Urinary bladder (tissue), 4 donors: ENCODE data around the gene TMEM97. TPM values are rescaled to one million over a fixed set of nuclear protein-coding genes. Genes with fewer than 3 reads are reported as not detected.

Source experiments
- DNase-seq: peaks from one replicate; pipeline ENCODE4 v3.0.0-alpha.2; 2015; ENCODE audit errors: extremely low spot score
- H3K27ac ChIP-seq: one replicate; pipeline ENCODE4 v1.5.1; 2013; ENCODE audit warnings: low read depth, mild to moderate bottlenecking, moderate library complexity
- H3K36me3 ChIP-seq: one replicate; pipeline ENCODE4 v1.6.1; 2013; ENCODE audit warnings: mild to moderate bottlenecking, moderate library complexity; ENCODE audit not compliant: insufficient read depth
- H3K4me1 ChIP-seq: one replicate; pipeline ENCODE4 v1.6.1; 2013; ENCODE audit warnings: mild to moderate bottlenecking, moderate library complexity; ENCODE audit not compliant: insufficient read depth
- H3K4me3 ChIP-seq: one replicate; pipeline ENCODE4 v1.5.1; 2013; ENCODE audit warnings: low read depth, low read length
- WGBS: extraction: QIAGEN DNeasy Blood & Tissue Kit; methylation state at CpG from one replicate; pipeline ENCODE4 v1.1.7; 2013; 5-methylcytosine and 5-hydroxymethylcytosine counted together
- polyA plus RNA-seq: library from polyadenylated mRNA; stranded (reverse); fragments of 200-250 nt; gene quantifications from one replicate; pipeline ENCODE4 v1.2.3, GENCODE V29; 2013
- total RNA-seq: library from RNA; depleted of rRNA; stranded (reverse); fragments of >200 nt; gene quantifications from one replicate; pipeline ENCODE4 v1.2.3, GENCODE V29; 2014
- donor health status: healthy with polysubstance abuse.
- donor health status: healthy.

Gene TMEM97
- total and polyA plus RNA-seq, 2 donors, result 16.8 to 62.7 TPM

DNA sequence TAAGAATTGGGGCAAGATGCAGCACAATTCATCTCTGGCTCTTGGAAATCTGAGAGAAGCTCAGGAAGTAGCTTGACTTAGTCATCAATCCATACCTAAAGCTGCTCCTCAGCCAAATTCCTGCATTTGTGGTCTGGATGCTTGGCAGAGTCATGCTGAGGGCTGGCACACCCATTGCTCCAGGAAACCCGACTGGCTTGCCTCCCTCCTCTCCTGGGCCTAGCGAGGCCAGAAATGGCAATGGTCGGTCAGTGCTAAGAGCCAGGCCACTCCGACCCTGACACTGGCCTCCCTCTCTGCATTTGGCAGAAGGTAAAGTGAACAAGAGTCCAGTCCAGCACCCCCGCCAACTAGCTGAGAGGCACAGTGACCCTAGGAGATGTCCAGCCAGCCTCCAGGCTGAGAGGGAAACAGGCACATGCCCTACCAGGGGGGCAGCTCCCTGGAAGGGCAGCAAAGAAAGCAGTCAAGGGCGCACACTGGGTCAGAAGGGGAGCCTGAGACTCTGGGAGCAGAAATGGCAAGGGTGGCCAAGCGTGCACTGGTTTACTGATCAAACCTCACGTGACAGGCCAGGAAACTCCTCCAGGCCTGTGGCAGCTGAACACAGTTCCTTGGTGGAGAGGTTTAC is 28.4 kb downstream of the TMEM97 start:
- Histone ChIP-seq H3K4me1 (no peaks in the 10 kb centered on the region), H3K4me3 (no peak overlapping the region), H3K27ac (no peak overlapping the region), H3K36me3 (peaks cover 4% of the 10 kb centered on the region)
- no peak for DNase-seq
- WGBS, result 83% methylated on average over 8 of the region's 8 CpGs

DNA sequence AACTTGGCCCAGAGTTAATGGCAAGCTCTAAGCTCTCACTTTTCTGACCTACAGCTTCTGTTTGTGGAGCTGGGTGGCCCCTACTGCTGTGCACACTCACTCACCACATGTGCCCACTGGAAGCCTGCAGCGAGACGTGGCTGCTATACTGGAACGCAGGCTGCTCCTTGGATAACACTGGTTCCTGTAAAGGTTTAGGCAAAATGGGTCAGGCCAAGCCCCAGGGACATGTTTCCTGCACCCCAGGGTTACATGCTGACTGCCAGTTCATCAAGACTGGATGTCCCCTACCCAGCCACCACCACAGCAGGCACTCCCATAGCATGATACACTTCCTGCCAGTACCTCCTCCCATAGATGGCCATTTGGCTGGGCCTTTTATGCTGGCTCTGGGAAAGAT is 30.0 kb downstream of the TMEM97 start:
- Histone ChIP-seq H3K4me1 (no peaks in the 10 kb centered on the region), H3K36me3 (peaks cover 4% of the 10 kb centered on the region), H3K27ac (no peak overlapping the region), H3K4me3 (no peak overlapping the region)
- DNase-seq, result no peak
- WGBS, result 97% methylated on average over 3 of the region's 3 CpGs

DNA sequence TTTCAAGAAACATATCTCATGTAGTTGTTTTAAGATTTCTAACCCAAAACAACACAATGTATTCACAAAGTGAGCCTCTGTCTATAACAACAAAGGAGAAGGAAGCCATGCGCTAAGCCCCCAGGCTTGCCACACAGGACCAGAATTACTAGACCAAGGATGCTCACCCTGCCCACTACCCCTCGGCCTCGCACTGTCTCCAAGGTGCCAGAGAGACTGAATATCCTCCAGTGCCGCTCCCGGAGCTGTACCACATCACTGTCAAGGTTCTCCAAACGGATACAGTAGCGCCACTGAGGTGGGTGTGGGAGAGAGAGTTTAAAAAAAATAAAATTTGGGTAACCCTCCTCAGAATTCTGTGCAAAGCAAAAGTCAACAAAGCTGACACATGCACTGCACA is 31.3 kb downstream of the TMEM97 start:
- WGBS, result 93% methylated on average over 7 of the region's 7 CpGs
- DNase-seq, result no peak
- H3K4me1 ChIP-seq, result no peaks in the 10 kb centered on the region
- H3K27ac ChIP-seq, result no peak overlapping the region
- peaks cover 4% of the 10 kb centered on the region for H3K36me3 ChIP-seq
- H3K4me3 ChIP-seq, result no peak overlapping the region

DNA sequence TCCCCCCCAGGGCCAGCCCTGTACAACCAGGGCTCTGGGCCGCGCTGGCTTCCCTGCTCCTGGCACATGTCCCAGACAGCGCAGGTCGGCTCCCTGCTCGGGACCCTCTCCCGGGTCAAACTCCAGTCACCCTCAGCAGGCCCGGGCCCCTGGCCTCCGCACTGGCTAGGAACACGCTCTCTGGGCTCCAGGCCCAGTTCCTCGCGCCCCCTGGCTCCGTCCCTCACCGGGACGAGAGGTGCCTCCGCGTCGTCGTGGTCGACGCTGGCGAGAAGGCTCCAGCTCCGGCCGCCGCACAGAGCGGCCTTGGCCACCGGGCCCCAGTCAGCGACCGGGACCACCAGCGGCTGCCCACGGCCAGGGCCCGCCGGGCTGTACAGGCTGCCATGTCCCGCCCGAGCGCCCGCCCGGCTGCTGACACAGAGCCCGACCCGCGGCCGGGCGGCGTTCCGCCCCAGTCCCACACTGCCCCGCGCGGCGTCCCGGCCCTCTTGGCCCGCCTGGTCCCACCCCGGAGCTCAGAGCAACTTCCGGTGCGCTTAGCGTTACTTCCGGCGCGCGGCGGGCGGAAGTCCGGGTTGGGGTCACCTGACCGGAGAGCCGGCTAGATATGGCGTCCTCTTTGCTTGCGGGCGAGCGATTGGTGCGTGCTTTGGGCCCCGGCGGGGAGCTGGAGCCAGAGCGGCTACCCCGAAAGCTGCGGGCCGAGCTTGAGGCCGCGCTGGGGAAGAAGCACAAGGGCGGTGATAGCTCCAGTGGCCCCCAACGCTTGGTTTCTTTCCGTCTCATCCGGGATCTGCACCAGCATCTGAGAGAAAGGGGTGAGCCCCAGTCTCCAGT is 38.3 kb downstream of the TMEM97 start, which contains the start of gene POLDIP2:
TSS of gene POLDIP2 (minus strand) at position 467 of the 840 bp plus-strand sequence. CDS start at position 388, 79 bp downstream.
- DNase-seq, result peak; percentile 85
- Histone ChIP-seq H3K36me3 (no peaks in the 10 kb centered on the region), H3K4me3 (peak within 1 kb of the TSS; percentile 86), H3K4me1 (no peaks in the 10 kb centered on the region), H3K27ac (peak within 1 kb of the TSS; percentile 86)
- WGBS, result under 1% methylated on average over 80 of the region's 80 CpGs

DNA sequence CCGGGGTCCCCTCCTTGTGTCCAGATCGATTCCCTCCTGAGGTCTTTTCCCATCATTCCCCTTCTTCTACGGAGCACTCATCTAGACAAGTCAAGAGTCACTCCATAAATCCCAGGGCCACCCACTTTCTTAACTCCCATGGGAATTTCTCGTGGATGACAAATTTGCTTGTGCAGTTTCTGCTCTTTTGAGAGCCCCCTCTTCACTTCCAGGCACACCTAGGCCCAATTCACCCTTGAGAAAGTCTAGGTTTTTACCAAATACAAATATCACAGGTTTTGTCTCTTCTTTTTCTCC is 38.8 kb downstream of the TMEM97 start:
- no peaks in the 10 kb centered on the region for H3K36me3 ChIP-seq
- peak overlapping the region; percentile 83 for H3K27ac ChIP-seq
- DNase-seq, result no peak
- no peaks in the 10 kb centered on the region for H3K4me1 ChIP-seq
- 3% methylated on average over 4 of the region's 4 CpGs for WGBS
- H3K4me3 ChIP-seq, result peak overlapping the region; percentile 86

DNA sequence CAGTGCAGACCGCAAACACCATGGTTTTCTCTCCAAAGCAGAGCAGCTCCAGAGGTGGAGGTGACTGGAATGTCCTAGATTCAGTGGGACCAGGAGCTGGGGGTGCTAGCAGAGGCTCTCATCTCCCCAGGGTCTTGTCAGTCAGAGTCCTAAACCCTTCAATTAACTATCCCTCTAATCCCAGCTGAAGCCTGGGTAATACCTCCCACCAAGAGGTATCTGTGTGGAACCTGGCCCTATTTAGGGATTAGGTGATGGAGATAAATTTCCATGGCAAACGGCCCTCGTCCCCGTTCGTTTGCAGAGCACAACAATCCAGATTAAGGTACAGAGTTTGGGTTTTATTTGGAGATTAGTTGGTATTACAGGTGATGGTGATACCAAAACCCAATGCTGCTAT is 44.2 kb downstream of the TMEM97 start:
- H3K36me3 ChIP-seq, result no peaks in the 10 kb centered on the region
- H3K4me1 ChIP-seq, result no peaks in the 10 kb centered on the region
- WGBS, result 90% methylated on average over 5 of the region's 5 CpGs
- DNase-seq, result no peak
- H3K4me3 ChIP-seq, result no peak overlapping the region
- H3K27ac ChIP-seq, result no peak overlapping the region

DNA sequence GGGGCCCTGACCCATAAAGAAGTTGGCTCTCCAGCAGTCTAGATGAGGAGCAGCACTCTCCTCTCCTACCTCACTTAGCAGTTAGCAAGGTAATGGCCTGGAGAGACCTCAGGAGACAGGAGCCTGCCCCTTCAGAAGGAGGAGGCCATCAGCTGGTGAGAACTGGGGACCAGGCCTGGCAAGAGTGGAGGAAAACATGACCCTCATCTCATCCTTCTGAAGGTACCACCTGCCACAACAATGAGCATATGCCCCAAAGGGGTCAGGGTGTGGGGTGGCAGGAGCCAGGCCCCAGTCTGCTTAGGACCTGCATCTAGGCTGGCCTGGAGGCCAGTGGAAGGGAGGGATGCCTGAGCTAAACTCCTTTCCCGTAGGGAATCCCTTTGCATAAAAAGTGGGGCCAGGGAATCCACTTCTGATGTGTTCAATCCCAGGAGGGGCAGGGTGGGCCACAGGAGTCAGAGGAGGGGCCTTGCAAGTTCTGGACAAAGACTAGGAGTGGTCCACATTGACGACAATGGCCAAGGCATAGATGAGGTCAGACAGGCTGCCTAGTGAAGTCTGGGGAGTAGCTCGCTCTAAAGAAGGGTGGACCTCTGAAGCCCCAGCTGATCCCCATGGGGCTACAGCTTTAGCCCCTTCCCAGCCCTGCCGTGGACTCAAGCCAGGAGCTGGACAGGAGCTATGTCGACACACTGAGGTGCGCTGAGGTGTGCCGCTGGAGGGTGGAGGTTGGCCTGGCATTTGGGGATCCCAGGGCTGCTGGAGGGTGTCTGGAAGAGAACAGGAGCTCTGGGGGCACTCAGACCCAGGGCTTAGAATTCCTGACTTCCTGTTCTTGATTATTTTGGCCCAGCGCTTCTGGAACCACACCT is 45.0 kb downstream of the TMEM97 start:
- H3K27ac ChIP-seq, result no peak overlapping the region
- 89% methylated on average over 8 of the region's 8 CpGs for WGBS
- H3K4me1 ChIP-seq, result no peaks in the 10 kb centered on the region
- H3K36me3 ChIP-seq, result no peaks in the 10 kb centered on the region
- DNase-seq, result no peak
- no peak overlapping the region for H3K4me3 ChIP-seq

DNA sequence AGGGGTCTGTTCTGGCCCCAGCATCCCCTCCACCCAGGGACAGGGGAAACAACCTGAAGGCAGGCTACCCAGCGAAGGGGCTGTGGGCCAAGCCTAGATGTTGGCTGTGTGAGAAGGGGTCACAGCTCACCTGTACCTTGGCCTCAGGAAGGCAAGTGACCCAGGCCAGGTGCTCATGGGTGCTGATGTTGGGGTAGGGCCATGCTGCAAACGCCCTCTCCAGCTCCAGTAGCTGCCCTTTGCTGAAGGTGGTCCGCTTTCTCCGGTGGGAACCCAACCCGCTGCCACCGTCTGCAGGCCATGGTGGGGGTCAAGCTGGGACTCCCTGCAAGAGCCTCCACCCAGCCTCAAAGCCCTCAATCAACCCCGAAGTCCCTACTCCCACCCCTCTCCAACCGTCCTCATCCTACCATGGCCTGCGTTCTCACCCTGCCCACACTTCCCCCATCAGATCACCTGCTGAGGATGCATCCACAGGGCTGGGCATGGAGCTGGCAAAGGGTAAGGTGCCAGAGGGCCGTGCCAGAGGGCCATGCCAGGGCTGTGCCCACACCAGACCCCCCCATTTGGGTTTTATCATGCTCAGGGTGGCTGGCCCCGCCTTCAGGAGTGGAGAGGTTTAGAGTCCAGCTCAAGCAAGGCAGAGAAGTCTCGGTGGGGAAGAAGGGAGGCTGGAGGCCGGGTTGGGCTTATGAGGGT is 45.8 kb downstream of the TMEM97 start, which contains the start of gene SEBOX:
TSS of gene SEBOX (minus strand) at position 535 of the 699 bp plus-strand sequence. CDS start at position 487, 48 bp downstream.
- H3K36me3 ChIP-seq, result no peaks in the 10 kb centered on the region
- no peaks in the 10 kb centered on the region for H3K4me1 ChIP-seq
- no peak within 1 kb of the TSS for H3K27ac ChIP-seq
- WGBS, result 89% methylated on average over 13 of the region's 13 CpGs
- no peak for DNase-seq
- no peak within 1 kb of the TSS for H3K4me3 ChIP-seq

DNA sequence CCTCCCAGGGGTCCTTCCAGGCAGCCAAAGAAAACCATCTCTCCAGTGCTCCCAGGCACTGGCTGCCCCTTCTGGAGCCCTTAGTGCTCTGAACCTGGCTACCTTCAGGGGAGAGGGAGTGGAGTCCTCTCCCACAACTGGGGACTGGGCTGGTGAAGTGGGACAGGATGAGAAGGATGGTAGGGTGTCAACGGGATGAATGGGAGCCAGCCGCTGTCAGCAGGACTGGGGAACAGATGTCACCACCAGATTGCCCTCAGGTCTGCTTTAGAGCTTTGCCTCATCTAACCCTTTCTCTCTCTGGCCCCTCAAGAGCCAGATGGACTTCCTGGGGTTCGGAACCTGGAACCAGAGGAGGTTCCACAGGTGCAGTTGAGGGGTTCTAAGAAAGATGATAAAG is 46.5 kb downstream of the TMEM97 start:
- no peaks in the 10 kb centered on the region for H3K36me3 ChIP-seq
- DNase-seq, result no peak
- no peaks in the 10 kb centered on the region for H3K4me1 ChIP-seq
- 90% methylated on average over 3 of the region's 3 CpGs for WGBS
- no peak overlapping the region for H3K27ac ChIP-seq
- no peak overlapping the region for H3K4me3 ChIP-seq

DNA sequence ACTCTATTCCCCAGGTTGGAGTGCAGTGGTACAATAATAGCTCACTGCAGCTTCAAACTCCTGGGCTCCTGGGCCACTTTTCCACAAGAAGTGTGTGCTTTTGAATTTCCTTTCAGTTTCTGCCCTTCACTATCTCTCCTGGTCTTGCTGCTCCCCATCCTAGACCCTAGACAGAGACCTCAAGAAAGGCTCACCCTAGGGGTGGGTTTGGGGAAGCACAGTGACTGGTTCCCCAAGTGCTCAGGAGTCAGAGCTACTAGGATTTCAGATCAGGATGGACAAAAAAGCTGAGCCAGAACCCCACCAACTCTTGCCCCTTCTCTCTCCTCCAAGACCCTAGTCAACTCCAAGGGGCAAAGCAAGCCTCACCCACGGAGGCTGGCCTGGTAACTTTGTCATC is 47.6 kb downstream of the TMEM97 start:
- no peak for DNase-seq
- Histone ChIP-seq H3K4me3 (no peak overlapping the region), H3K36me3 (no peaks in the 10 kb centered on the region), H3K27ac (no peak overlapping the region), H3K4me1 (no peaks in the 10 kb centered on the region)
- WGBS, result 75% methylated on average over 1 of the region's 1 CpG

DNA sequence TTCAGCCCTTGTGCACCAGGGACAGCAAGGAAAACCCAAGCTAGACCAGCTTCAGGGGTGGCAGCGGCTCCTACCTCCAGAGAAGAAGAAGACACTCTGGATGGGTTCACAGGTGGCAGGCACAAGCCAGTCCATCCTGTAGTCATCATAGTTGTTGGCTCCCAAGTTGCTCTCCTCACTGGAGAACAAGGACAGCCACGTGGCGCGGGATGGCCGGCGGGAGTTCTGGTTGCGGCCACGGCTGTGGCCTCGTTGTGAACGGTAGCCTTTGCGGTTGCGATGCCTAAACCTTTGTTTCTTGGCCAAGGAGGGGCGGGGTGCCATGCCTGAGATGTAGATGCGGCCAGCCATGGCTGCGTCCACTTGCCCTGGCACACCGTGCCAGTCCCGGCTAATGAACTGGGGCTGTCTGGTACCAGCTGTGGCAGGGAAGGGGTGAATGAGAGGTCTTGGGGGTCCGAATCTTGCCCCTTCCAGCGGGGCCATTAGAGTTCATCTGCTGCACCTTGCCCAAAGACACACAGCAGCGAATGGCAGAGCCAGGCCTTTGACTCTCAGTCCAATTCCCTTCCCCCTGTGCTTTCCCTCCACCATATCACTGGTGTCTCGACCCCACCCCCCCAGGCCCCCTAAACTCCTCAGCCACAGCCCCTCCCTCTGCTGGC is 48.8 kb downstream of the TMEM97 start:
- no peak overlapping the region for H3K27ac ChIP-seq
- H3K36me3 ChIP-seq, result no peaks in the 10 kb centered on the region
- H3K4me3 ChIP-seq, result no peak overlapping the region
- no peaks in the 10 kb centered on the region for H3K4me1 ChIP-seq
- no peak for DNase-seq
- WGBS, result 93% methylated on average over 21 of the region's 21 CpGs

DNA sequence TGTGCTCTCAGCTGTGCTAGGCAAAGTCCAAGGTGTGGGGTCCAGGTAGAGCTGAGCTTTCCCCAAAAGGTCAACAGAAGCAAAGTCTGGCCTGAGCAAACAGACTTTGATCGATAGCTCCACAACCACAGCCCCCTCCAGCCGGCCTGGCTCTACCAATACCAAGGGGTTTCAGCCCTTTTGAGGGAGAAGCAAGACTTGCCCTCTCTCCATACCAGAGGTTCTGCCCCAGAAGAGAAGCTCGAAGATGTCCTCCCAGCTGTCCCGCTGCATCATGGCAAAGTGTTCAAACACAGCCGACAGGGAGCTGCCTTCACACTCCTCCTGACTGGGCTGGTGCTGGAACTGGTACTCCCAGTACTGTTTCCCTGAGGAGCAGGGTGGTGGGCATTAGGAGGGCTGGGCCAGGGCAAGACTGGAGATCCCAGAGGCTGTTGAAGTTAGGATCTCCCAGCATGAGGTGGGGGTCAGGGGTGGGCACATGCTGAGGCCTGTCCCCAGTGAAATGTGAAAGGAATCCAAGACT is 49.4 kb downstream of the TMEM97 start:
- no peak for DNase-seq

More for the DNA sequence above, 49.4 kb downstream of the TMEM97 start:
- 86% methylated on average over 5 of the region's 5 CpGs for WGBS
- no peak overlapping the region for H3K4me3 ChIP-seq
- no peak overlapping the region for H3K27ac ChIP-seq
- no peaks in the 10 kb centered on the region for H3K4me1 ChIP-seq
- H3K36me3 ChIP-seq, result no peaks in the 10 kb centered on the region
